ENCODE results near the gene GADL1. TPM values are rescaled to one million over a fixed set of nuclear protein-coding genes. Genes with fewer than 3 reads are reported as not detected.

The GADL1 gene
- total and polyA plus RNA-seq, 2 experiments from 2014 or later, result not detected

- no peaks in the 10 kb centered on the region for H3K4me1 ChIP-seq (ENCODE audit: insufficient read depth)
- no peaks in the 10 kb centered on the region for H3K27me3 ChIP-seq (replicated peaks; ENCODE audit: insufficient read depth)
- no peak overlapping the region for H3K4me2 ChIP-seq (ENCODE audit: unreplicated experiment)
- peaks cover 7% of the 10 kb centered on the region; the same call in 1 of the 2 replicates for H3K79me2 ChIP-seq (ENCODE audit: insufficient read depth)
- no peak overlapping the region for H3K4me3 ChIP-seq
- WGBS, 2 experiments (ENCODE audit: low coverage in 1 of 2, low lambda C conversion rate in 2 of 2, missing lambda C conversion rate in 2 of 2), result 95 to 96% methylated on average over 4 of the region's 4 CpGs
- H4K20me1 ChIP-seq (ENCODE audit: insufficient read depth), result no peaks in the 10 kb centered on the region
- peaks cover 31% of the 10 kb centered on the region for H3K36me3 ChIP-seq (ENCODE audit: low read depth)
- no peak overlapping the region for H3K9ac ChIP-seq
- no peak for DNase-seq
- no peak overlapping the region for H2AFZ ChIP-seq
- H3K9me2 ChIP-seq (ENCODE audit: insufficient read depth), result no peaks in the 10 kb centered on the region
- H3F3A ChIP-seq (ENCODE audit: insufficient read depth), result peaks cover 20% of the 10 kb centered on the region; the same call in 1 of the 2 replicates
- no peak for TF ChIP-seq EZH2phosphoT487 (IDR thresholded peaks at IDR 0.05; ENCODE audit: insufficient read depth, low read depth)
- H3K27ac ChIP-seq, result no peak overlapping the region
- in situ Hi-C loops (cut with MboI), result no loop called here
- no peaks in the 10 kb centered on the region for H3K9me3 ChIP-seq (ENCODE audit: low read depth)
Observed at GRCh38 chr3:30699927-30700326, 194.5 kb downstream of the GADL1 start.

DNA sequence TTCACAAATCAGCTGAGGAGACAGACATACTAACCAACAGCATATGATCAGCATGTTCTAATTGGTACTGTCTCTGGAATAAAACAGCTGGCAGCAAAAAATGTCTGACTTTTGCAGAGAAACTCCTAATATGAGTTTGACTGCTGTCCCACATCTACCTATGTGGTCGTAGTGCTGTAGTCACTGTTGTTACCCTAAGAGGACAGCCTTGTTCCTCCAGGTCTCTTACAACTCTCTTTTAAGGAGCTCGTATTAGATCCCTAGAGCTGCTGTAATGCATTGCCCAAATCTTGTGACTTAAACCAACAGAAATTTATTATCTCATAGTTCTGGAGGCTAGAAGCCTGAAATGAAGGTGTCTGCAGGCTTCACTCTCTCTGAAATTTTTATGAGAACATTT lies 195.9 kb downstream of the GADL1 start:
- Histone ChIP-seq H3K4me2 (ENCODE audit: unreplicated experiment) (no peak overlapping the region), H3K9me2 (ENCODE audit: insufficient read depth) (no peaks in the 10 kb centered on the region), H3K4me1 (ENCODE audit: insufficient read depth) (peaks cover 3% of the 10 kb centered on the region), H3K9ac (no peak overlapping the region), H3K9me3 (ENCODE audit: low read depth) (no peaks in the 10 kb centered on the region), H3K27ac (no peak overlapping the region), H3K36me3 (ENCODE audit: low read depth) (peaks cover 43% of the 10 kb centered on the region), H4K20me1 (ENCODE audit: insufficient read depth) (no peaks in the 10 kb centered on the region), H3F3A (ENCODE audit: insufficient read depth) (peaks cover 16% of the 10 kb centered on the region), H2AFZ (no peak overlapping the region), H3K4me3 (no peak overlapping the region), H3K79me2 (ENCODE audit: insufficient read depth) (peaks cover 8% of the 10 kb centered on the region; the same call in 1 of the 2 replicates), H3K27me3 (replicated peaks; ENCODE audit: insufficient read depth) (no peaks in the 10 kb centered on the region)
- no peak for DNase-seq
- 54 to 60% methylated on average over 2 of the region's 2 CpGs for WGBS, 2 experiments (ENCODE audit: low coverage in 1 of 2, low lambda C conversion rate in 2 of 2, missing lambda C conversion rate in 2 of 2)
- in situ Hi-C loops (cut with MboI), result no loop called here
- no peak for TF ChIP-seq EZH2phosphoT487 (IDR thresholded peaks at IDR 0.05; ENCODE audit: insufficient read depth, low read depth)
- TF ChIP-seq EZH2 (IDR thresholded peaks at IDR 0.05; ENCODE audit: insufficient read depth, poor library complexity, severe bottlenecking), result no peak

DNA sequence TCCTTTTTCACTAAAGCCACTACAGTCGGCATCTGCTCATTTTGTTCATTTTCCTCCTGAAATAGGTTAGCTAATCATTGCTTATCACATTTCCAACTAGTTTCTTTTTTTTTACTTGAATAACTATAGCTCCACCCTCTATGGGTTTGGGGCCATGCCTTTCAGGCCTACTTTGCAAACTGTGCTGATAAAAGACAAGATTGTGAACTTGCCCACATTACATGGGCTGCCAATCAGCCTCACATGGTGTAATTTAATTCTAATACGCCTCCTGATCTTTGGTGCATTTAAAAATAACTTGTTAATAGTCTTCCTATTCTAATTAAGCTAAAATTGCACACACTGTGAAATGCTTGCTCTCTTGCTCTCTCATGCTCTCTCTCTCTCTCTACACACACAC lies 197.6 kb downstream of the GADL1 start:
- 95 to 98% methylated on average over 2 of the region's 2 CpGs for WGBS, 2 experiments (ENCODE audit: low coverage in 1 of 2, low lambda C conversion rate in 2 of 2, missing lambda C conversion rate in 2 of 2)
- Histone ChIP-seq H3K4me2 (ENCODE audit: unreplicated experiment) (no peak overlapping the region), H3K9ac (no peak overlapping the region), H2AFZ (no peak overlapping the region), H3K4me3 (no peak overlapping the region), H3K27me3 (replicated peaks; ENCODE audit: insufficient read depth) (no peaks in the 10 kb centered on the region), H3K9me3 (ENCODE audit: low read depth) (no peaks in the 10 kb centered on the region), H3K27ac (no peak overlapping the region), H3K4me1 (ENCODE audit: insufficient read depth) (peaks cover 3% of the 10 kb centered on the region), H4K20me1 (ENCODE audit: insufficient read depth) (no peaks in the 10 kb centered on the region), H3K36me3 (ENCODE audit: low read depth) (peaks cover 57% of the 10 kb centered on the region), H3F3A (ENCODE audit: insufficient read depth) (peaks cover 21% of the 10 kb centered on the region), H3K79me2 (ENCODE audit: insufficient read depth) (peaks cover 8% of the 10 kb centered on the region; the same call in 1 of the 2 replicates), H3K9me2 (ENCODE audit: insufficient read depth) (no peaks in the 10 kb centered on the region)
- no peak for DNase-seq
- in situ Hi-C loops (cut with MboI), result no loop called here
- TF ChIP-seq EZH2phosphoT487 (IDR thresholded peaks at IDR 0.05; ENCODE audit: insufficient read depth, low read depth), result no peak
- TF ChIP-seq EZH2 (IDR thresholded peaks at IDR 0.05; ENCODE audit: insufficient read depth, poor library complexity, severe bottlenecking), result no peak

DNA sequence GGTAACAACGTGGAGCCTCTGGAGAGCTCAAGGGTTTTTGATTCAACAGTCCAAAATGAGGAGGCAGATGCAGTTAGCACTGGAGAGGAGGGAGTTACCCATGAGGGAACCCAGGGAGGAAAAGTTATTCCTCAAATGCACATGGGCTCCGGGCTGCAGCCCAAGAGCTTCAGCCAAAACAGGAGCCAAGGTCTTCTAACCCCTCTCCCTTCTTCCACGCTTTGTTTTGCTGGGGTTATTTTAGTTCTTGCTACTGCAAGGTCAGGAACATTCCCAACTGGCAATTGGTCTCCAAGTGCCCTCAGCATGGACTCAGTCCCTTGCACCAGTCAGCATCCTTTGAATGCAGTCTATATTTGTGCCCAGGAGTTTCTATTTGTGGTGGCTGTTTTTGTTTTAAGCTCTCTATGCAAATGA lies 198.1 kb downstream of the GADL1 start:
- 57 to 61% methylated on average over 3 of the region's 3 CpGs for WGBS, 2 experiments (ENCODE audit: low coverage in 1 of 2, low lambda C conversion rate in 2 of 2, missing lambda C conversion rate in 2 of 2)
- H4K20me1 ChIP-seq (ENCODE audit: insufficient read depth), result no peaks in the 10 kb centered on the region
- no peak overlapping the region for H3K4me2 ChIP-seq (ENCODE audit: unreplicated experiment)
- in situ Hi-C loops (cut with MboI), result no loop called here
- H2AFZ ChIP-seq, result no peak overlapping the region
- H3K36me3 ChIP-seq (ENCODE audit: low read depth), result peaks cover 57% of the 10 kb centered on the region
- H3K27ac ChIP-seq, result no peak overlapping the region
- no peaks in the 10 kb centered on the region for H3K9me2 ChIP-seq (ENCODE audit: insufficient read depth)
- H3K9ac ChIP-seq, result no peak overlapping the region
- no peaks in the 10 kb centered on the region for H3K27me3 ChIP-seq (replicated peaks; ENCODE audit: insufficient read depth)
- peaks cover 18% of the 10 kb centered on the region for H3F3A ChIP-seq (ENCODE audit: insufficient read depth)
- H3K4me1 ChIP-seq (ENCODE audit: insufficient read depth), result peaks cover 3% of the 10 kb centered on the region
- H3K79me2 ChIP-seq (ENCODE audit: insufficient read depth), result peaks cover 8% of the 10 kb centered on the region; the same call in 1 of the 2 replicates
- TF ChIP-seq EZH2 (IDR thresholded peaks at IDR 0.05; ENCODE audit: insufficient read depth, poor library complexity, severe bottlenecking) (no peak), EZH2phosphoT487 (IDR thresholded peaks at IDR 0.05; ENCODE audit: insufficient read depth, low read depth) (no peak)
- DNase-seq, result no peak
- H3K4me3 ChIP-seq, result no peak overlapping the region
- no peaks in the 10 kb centered on the region for H3K9me3 ChIP-seq (ENCODE audit: low read depth)
